Activated CD4-positive, alpha-beta T cell treated with anti-CD3 and anti-CD28 coated beads, Interleukin-2, Interleukin-4, amounts not matched to agents 100 ng/mL and 50 ng/mL, durations not matched to agents 16 hours and 8 hours (primary cell): Measurements from ENCODE around the gene RNASE7.

Source experiments
- DNase-seq: peaks from one replicate; pipeline ENCODE4 v3.0.0-alpha.2; 2020; ENCODE audit warnings: low spot score

Gene RNASE7

GRCh38 chr14:21086908-21087293 is 44.7 kb downstream of the RNASE7 start:
- no peak for DNase-seq

GRCh38 chr14:21087294-21088091 is 45.3 kb downstream of the RNASE7 start:
- DNase-seq, result peak; percentile 73

- DNase-seq, result no peak
Measured at GRCh38 chr14:21088687-21089086, 46.5 kb downstream of the RNASE7 start.

- no peak for DNase-seq
Measured at GRCh38 chr14:21089271-21089670, 47.1 kb downstream of the RNASE7 start.

- DNase-seq, result no peak
Measured at GRCh38 chr14:21089877-21090193, 47.7 kb downstream of the RNASE7 start.

- no peak for DNase-seq
Measured at GRCh38 chr14:21090194-21090939, 48.2 kb downstream of the RNASE7 start.

GRCh38 chr14:21090940-21091663 is 48.9 kb downstream of the RNASE7 start:
- no peak for DNase-seq

- no peak for DNase-seq
Measured at GRCh38 chr14:21091821-21092272, 49.7 kb downstream of the RNASE7 start.

GRCh38 chr14:21092273-21093011 is 50.3 kb downstream of the RNASE7 start:
- DNase-seq, result peak; percentile 92

GRCh38 chr14:21093018-21093417 is 50.9 kb downstream of the RNASE7 start:
- DNase-seq, result no peak
